Superior temporal gyrus (tissue), 1 donor: ENCODE data around the gene KCNMA1.
A peak's percentile ranks its signal among the peaks of the same experiment; 100 is the strongest.

Experiments used
- DNase-seq: peaks from one replicate; pipeline ENCODE4 v3.0.0-alpha.2; 2016; ENCODE audit errors: extremely low spot score

The KCNMA1 gene

DNA sequence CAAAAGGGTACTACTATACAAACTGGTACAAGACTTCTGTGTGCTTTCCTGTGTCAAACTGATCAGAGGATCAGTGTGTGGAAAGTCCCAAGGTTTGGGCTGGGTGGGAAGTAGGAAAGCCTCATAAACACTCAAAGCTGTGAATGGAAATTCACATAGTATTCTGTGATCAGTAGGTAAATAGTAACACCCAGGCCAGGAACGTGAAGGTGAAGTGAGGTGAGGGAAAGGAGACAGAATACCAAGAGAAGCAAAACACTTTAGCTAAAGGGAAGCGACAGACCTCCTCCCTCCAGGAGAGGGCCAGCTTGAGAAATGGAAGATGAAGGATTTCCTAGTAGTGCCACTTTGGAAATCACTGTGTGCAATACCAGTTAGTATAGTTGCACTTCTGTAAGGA, 451.9 kb downstream of the KCNMA1 start:
- no peak for DNase-seq

- no peak for DNase-seq
Observed at GRCh38 chr10:77182803-77183202, 454.8 kb downstream of the KCNMA1 start.

GRCh38 chr10:77180794-77181193, 456.8 kb downstream of the KCNMA1 start:
- DNase-seq = no peak

GRCh38 chr10:77180104-77180503, 457.5 kb downstream of the KCNMA1 start:
- DNase-seq = no peak

DNA sequence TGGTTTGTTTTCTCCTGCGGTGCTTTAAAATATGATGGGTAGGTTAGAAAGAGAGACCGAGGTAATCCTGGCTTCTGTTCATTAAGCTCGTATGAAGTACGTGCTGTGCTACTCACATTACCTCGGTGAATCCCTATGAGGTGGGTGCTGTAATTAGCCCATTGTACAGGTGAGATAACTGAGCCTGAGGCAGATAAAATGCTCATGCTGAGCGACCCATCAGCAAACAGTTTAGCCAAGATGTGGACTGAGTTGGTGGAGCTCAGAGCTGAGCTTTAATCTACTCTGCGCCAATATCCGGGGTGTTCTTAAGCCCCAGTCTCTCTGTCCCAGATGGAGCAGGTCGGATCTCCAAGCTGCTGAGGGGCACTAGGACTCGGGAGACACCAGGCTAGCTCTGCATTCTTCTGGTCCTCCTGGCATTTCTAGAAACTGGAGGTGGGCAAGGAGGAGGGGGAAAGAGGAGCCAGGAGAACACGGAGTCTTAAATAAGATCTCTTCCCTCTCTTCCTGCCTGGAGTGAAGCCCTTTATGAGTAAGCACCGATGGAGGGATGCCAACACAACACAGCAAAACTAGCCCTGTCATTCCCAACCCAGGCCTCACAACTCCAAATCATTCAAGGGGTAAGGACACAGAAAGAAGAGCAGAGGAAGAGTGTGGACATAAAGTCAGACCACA, 458.5 kb downstream of the KCNMA1 start:
- peak; percentile 67 for DNase-seq

GRCh38 chr10:77177589-77177988, 460.0 kb downstream of the KCNMA1 start:
- DNase-seq = no peak

- DNase-seq = no peak
Observed at GRCh38 chr10:77177161-77177560, 460.4 kb downstream of the KCNMA1 start.

GRCh38 chr10:77176232-77176631, 461.4 kb downstream of the KCNMA1 start:
- no peak for DNase-seq

DNA sequence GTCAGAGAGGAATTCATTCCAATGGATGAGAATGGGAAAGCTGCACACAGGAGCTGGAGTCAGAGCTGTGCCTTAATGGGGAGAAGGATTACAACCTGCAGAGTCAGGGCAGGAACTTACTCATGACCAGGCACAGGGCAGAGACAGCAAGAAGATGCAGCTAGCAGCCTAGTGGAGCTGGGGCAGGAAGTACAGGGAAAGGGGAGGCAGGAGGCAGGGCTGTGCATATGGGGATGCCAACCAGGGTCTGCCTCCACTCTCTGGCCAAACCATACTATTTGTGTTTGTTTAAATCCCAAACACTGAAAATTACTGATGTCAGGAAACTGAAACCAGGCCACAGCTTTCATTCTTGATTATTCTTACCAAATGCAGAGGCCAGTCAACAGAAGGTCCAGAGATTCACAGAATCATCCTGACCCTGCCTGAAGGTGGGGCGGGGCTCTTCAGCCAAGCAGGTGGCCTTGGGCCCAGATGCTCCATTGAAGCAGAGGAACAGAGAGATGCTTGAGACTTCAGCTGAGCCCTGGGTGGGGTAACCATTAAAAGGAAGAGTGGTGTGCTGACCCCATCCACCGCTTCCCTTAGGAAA, 461.9 kb downstream of the KCNMA1 start:
- no peak for DNase-seq

DNA sequence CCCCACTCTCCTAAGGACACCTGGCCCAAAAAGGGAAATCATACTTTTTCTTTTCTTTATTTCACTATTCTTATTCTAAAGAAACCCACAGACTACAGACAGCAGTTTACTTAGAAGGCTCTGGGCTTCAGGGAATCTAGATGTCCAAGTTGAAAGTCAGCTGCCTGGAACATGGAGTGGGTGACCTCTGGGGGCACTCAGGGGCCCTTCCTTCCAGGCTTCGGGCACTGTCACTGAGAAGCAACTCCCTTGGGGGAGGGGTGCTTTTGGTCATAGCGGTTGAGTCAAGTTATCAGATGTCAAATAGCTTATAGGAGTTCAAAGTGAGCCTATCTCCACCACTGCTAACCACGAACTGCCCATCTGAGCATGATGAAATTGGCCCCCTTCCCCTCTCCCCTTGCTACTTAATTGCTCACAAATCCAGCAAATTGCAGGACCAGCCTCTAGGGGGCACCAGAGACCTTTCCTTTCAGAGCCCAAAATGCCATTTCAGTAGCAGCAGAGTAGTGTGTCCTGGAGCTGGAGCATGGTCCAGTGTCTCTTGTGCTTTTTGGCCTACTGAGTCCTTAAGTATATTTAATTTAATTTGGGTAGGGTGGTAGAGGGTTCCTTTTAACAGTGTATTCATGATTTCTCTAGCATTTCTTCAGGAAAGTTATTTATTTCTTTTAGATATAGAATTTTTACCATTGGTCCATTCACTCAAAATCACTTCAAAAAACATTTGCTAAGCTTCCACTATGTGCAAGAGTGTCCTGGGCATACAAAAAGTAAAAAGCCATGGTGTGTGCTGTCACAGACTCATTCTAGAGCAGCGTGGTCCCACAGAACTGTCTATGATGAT, 463.8 kb downstream of the KCNMA1 start:
- DNase-seq = peak; percentile 93

- peak; percentile 65 for DNase-seq
Observed at GRCh38 chr10:77172086-77172485, 465.5 kb downstream of the KCNMA1 start.

DNA sequence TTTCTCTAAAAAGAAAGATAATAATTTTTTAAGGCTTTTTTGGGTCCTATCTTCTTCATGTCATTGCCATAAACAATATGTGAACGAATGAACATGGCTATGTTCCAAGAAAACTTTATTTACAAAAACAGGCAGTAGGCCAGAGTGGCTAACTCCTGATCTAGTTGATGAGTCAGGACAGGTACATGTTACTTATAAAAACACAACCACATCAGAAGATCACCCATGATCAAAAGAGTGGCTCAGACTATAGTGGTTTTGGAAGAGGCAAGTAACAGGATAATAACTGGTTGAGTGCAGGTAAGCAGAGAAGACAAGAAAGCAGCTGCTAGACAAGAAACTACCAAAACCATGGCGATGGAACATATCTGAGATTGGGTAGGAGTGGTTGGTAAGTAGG, 468.7 kb downstream of the KCNMA1 start:
- DNase-seq = no peak

GRCh38 chr10:77168161-77168560, 469.4 kb downstream of the KCNMA1 start:
- DNase-seq = no peak

GRCh38 chr10:77165445-77166208, 472.0 kb downstream of the KCNMA1 start:
- peak; percentile 91 for DNase-seq

GRCh38 chr10:77164616-77165311, 472.8 kb downstream of the KCNMA1 start:
- DNase-seq = no peak

DNA sequence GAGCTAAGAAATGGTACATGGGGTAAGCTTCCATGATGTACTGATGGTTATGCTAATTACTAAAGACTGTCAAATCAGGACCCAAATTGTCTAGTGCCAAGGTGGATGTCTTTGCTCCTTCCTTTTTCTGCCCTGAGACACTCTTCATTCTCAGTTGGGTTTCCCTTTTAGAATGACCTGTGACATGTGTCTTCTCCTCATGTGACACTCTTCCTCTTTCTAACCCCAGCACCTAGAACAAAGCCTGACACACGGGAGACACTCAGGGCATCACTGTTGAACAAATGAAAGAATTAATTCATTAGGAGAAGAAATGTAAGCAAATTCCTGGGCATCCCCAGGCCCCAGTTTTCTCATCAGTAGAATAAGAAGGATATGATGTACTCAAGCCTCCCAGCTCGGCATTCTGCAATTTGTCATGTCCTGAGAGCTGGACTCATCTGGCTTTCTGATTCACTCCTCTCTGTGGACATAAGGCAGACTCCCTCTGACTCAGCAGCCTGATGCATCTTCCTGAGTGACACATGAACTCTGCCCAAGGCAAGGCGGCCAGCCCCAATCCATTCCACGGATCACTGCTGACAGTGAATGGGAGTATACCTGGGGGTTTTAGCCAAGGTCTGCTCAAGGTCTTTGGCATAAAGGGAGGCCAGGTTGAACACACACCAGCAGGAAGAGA, 473.8 kb downstream of the KCNMA1 start:
- no peak for DNase-seq

- no peak for DNase-seq
Observed at GRCh38 chr10:77162697-77163096, 474.9 kb downstream of the KCNMA1 start.

GRCh38 chr10:77160679-77161078, 476.9 kb downstream of the KCNMA1 start:
- no peak for DNase-seq

DNA sequence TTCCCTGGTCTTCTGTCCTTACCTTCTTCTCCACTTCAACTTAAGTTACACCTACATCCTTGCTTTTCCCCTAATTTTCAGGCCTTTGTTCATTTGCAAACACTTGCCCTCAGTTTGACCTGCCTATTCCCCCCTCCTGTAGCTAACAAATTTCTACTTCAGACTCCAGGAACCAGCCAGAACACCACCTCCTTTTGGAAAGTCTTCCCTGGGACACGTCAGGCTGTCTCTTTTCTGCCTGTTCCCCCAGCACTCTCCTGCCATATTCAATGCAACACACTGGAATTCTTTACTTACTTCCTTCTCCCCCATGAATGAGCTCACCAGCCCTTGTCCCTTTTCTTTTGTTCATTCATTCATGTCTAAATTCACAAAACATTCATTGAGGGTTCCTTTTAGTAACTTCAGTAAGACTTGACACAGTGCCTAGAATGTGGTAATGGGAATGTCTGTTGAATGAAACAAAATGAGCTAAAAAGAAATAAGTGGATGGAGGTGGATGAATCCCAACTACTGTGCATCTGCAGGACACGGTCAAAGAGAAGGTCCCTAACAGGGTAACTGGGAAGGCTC, 478.0 kb downstream of the KCNMA1 start:
- DNase-seq = no peak

GRCh38 chr10:77158666-77159065, 478.9 kb downstream of the KCNMA1 start:
- DNase-seq = no peak
